Colonic mucosa (tissue), 4 donors: ENCODE data around the gene ACOT7. TPM values are rescaled to one million over a fixed set of nuclear protein-coding genes. Genes with fewer than 3 reads are reported as not detected.
"Not testable (repeated sequence)": the region's sequence is repeated elsewhere in the genome, so short reads cannot be mapped to it uniquely, and the experiment has no call there.

ENCODE experiments used
- DNase-seq: peaks from one replicate; pipeline ENCODE4 v3.0.0-alpha.2; 2020
- H3K27ac ChIP-seq: fragments of 200-600 bp; one replicate; pipeline ENCODE4 v1.8.0; 2021
- H3K27me3 ChIP-seq: fragments of 200-600 bp; one replicate; pipeline ENCODE4 v1.8.0; 2021
- H3K36me3 ChIP-seq: fragments of 200-600 bp; one replicate; pipeline ENCODE4 v1.8.0; 2021
- H3K4me1 ChIP-seq: fragments of 200-600 bp; one replicate; pipeline ENCODE4 v1.8.0; 2021; ENCODE audit warnings: mild to moderate bottlenecking
- H3K4me3 ChIP-seq: fragments of 200-600 bp; one replicate; pipeline ENCODE4 v1.8.0; 2021
- H3K9ac ChIP-seq, 2 donors: one replicate each; pipeline ENCODE4 v1.7.0; 2013; ENCODE audit warnings: control low read depth in 2 of 2, low read depth in 2 of 2, low read length in 2 of 2
- H3K9me3 ChIP-seq: fragments of 200-600 bp; one replicate; pipeline ENCODE4 v1.8.0; 2021
- intact Hi-C: fragments of 100-400 bp; cut with DNase I; formaldehyde crosslinking; loops from one replicate; pipeline ENCODE4 v1.14.1; 2022
- total RNA-seq, 2 donors: library from RNA; stranded (reverse); fragmentation: NEBNext Ultra II Directional in 1 of 2; extraction: Animal tissue kit (Norgen Biotek cat#: 25700) in 1 of 2; gene quantifications; one replicate each; pipeline ENCODE4 v1.2.1, GENCODE V29; 2021
- TF ChIP-seq, protein P1 (sequence below): fragments of 200-600 bp; IDR thresholded peaks from one replicate; pipeline ENCODE4 v1.8.0; 2022; ENCODE audit warnings: antibody characterized with exemption, mild to moderate bottlenecking
- donor health status: healthy.
- donor health status: DM: no; HTN: no; CAD: no.
- donor health status: DM: no; HTN: no; CAD: no.

Gene ACOT7
- total RNA-seq, 2 donors from 2014 or later = 48.7 to 125 TPM

GRCh38 chr1:6223617-6224016 is 169.9 kb downstream of the ACOT7 start:
- no peak overlapping the region for H3K4me3 ChIP-seq
- intact Hi-C loops = no loop called here
- no peaks in the 10 kb centered on the region for H3K27me3 ChIP-seq
- no peak for DNase-seq
- H3K9ac ChIP-seq = no peak overlapping the region
- H3K36me3 ChIP-seq = no peaks in the 10 kb centered on the region
- H3K27ac ChIP-seq = no peak overlapping the region
- no peaks in the 10 kb centered on the region for H3K9me3 ChIP-seq
- H3K4me1 ChIP-seq = no peaks in the 10 kb centered on the region
- TF ChIP-seq, protein P1, sequence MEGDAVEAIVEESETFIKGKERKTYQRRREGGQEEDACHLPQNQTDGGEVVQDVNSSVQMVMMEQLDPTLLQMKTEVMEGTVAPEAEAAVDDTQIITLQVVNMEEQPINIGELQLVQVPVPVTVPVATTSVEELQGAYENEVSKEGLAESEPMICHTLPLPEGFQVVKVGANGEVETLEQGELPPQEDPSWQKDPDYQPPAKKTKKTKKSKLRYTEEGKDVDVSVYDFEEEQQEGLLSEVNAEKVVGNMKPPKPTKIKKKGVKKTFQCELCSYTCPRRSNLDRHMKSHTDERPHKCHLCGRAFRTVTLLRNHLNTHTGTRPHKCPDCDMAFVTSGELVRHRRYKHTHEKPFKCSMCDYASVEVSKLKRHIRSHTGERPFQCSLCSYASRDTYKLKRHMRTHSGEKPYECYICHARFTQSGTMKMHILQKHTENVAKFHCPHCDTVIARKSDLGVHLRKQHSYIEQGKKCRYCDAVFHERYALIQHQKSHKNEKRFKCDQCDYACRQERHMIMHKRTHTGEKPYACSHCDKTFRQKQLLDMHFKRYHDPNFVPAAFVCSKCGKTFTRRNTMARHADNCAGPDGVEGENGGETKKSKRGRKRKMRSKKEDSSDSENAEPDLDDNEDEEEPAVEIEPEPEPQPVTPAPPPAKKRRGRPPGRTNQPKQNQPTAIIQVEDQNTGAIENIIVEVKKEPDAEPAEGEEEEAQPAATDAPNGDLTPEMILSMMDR = no peak

DNA sequence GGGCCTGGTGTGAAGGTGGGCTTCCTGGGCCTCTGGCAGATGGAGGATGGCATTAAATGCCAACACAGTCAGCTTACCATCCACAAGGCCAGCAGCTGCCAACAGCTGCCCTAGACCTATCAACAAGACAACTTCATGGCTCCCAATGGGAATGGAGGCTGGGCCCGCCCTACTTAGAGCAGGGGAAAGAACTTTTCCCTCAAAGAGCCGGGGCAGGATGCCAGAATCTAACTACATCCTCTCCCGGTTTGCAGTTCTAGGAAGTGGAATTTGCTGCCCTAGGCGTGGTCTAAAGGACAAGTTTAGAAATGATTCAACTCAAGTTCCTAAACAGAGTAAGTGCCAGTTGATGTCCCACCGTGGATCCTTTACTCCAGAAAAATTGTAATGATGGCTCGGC is 170.9 kb downstream of the ACOT7 start:
- TF ChIP-seq, protein P1 = no peak
- H3K27me3 ChIP-seq = no peaks in the 10 kb centered on the region
- H3K4me3 ChIP-seq = no peak overlapping the region
- H3K36me3 ChIP-seq = no peaks in the 10 kb centered on the region
- intact Hi-C loops = no loop called here
- no peak overlapping the region for H3K9ac ChIP-seq
- no peak overlapping the region for H3K27ac ChIP-seq
- peak; percentile 62 for DNase-seq
- no peaks in the 10 kb centered on the region for H3K9me3 ChIP-seq
- no peaks in the 10 kb centered on the region for H3K4me1 ChIP-seq

- Histone ChIP-seq H3K9ac (no peak overlapping the region), H3K4me3 (no peak overlapping the region), H3K27me3 (no peaks in the 10 kb centered on the region), H3K36me3 (no peaks in the 10 kb centered on the region), H3K4me1 (no peaks in the 10 kb centered on the region), H3K9me3 (no peaks in the 10 kb centered on the region), H3K27ac (no peak overlapping the region)
- intact Hi-C loops = no loop called here
- no peak for DNase-seq
- TF ChIP-seq, protein P1 = no peak
These were observed 172.3 kb downstream of the ACOT7 start for GRCh38 chr1:6221210-6221784.

GRCh38 chr1:6220236-6220635 is 173.3 kb downstream of the ACOT7 start:
- TF ChIP-seq, protein P1 = no peak
- H3K4me3 ChIP-seq = no peak overlapping the region
- no peaks in the 10 kb centered on the region for H3K9me3 ChIP-seq
- DNase-seq = no peak
- intact Hi-C loops = no loop called here
- H3K36me3 ChIP-seq = no peaks in the 10 kb centered on the region
- H3K4me1 ChIP-seq = no peaks in the 10 kb centered on the region
- H3K27me3 ChIP-seq = no peaks in the 10 kb centered on the region
- H3K9ac ChIP-seq = no peak overlapping the region
- no peak overlapping the region for H3K27ac ChIP-seq

GRCh38 chr1:6219641-6220040 is 173.9 kb downstream of the ACOT7 start:
- H3K4me1 ChIP-seq, H3K36me3 ChIP-seq, DNase-seq, H3K27me3 ChIP-seq, H3K9ac ChIP-seq, intact Hi-C loops, H3K27ac ChIP-seq, H3K4me3 ChIP-seq, H3K9me3 ChIP-seq: not testable (repeated sequence)

- TF ChIP-seq, protein P1 = no peak
- no peak overlapping the region for H3K4me3 ChIP-seq
- H3K36me3 ChIP-seq = no peaks in the 10 kb centered on the region
- H3K4me1 ChIP-seq = no peaks in the 10 kb centered on the region
- H3K9ac ChIP-seq = no peak overlapping the region
- H3K9me3 ChIP-seq = no peaks in the 10 kb centered on the region
- H3K27me3 ChIP-seq = no peaks in the 10 kb centered on the region
- DNase-seq = no peak
- H3K27ac ChIP-seq = no peak overlapping the region
- intact Hi-C loops = no loop called here
These were observed 175.0 kb downstream of the ACOT7 start for GRCh38 chr1:6218375-6219164.
